ENCODE results near the gene CATSPER3. TPM values are rescaled to one million over a fixed set of nuclear protein-coding genes. Genes with fewer than 3 reads are reported as not detected.

Gene CATSPER3
- total and polyA plus RNA-seq, 3 donors from 2014 or later: 11.8 to 56.6 (median 21.7) TPM

- intact Hi-C loops (cut with DNase I; ENCODE audit: low total_unique reads): no loop called here
- Histone ChIP-seq H3K36me3 (ENCODE audit: low read depth, missing control alignments) (no peaks in the 10 kb centered on the region), H3K27me3 (no peaks in the 10 kb centered on the region), H3K4me3 (no peak overlapping the region), H3K27ac (no peak overlapping the region), H3K4me1 (no peaks in the 10 kb centered on the region), H3K9me3 (no peaks in the 10 kb centered on the region)
- TF ChIP-seq CTCF (IDR thresholded peaks at IDR 0.05) (no peak), POLR2A (IDR thresholded peaks at IDR 0.05) (no peak)
- no peak for DNase-seq
- 68 to 89% methylated on average over 3 to 6 of the region's 6 CpGs for WGBS, 2 donors
These were observed 84.9 kb downstream of the CATSPER3 start for GRCh38 chr5:135052511-135053145.

GRCh38 chr5:135053278-135053677 is 85.6 kb downstream of the CATSPER3 start:
- Histone ChIP-seq H3K9me3 (no peaks in the 10 kb centered on the region), H3K4me3 (no peak overlapping the region), H3K27me3 (no peaks in the 10 kb centered on the region), H3K4me1 (no peaks in the 10 kb centered on the region), H3K36me3 (ENCODE audit: low read depth, missing control alignments) (no peaks in the 10 kb centered on the region), H3K27ac (no peak overlapping the region)
- TF ChIP-seq CTCF (IDR thresholded peaks at IDR 0.05) (no peak), POLR2A (IDR thresholded peaks at IDR 0.05) (no peak)
- intact Hi-C loops (cut with DNase I; ENCODE audit: low total_unique reads): no loop called here
- DNase-seq: no peak
- WGBS, 2 donors: 85% methylated on average over 2 to 3 of the region's 3 CpGs

GRCh38 chr5:135053989-135054388 is 86.3 kb downstream of the CATSPER3 start:
- intact Hi-C loops (cut with DNase I; ENCODE audit: low total_unique reads): no loop called here
- H3K4me1 ChIP-seq: no peaks in the 10 kb centered on the region
- 51 to 75% methylated on average over 8 of the region's 8 CpGs for WGBS, 2 donors
- no peak for DNase-seq
- no peaks in the 10 kb centered on the region for H3K36me3 ChIP-seq (ENCODE audit: low read depth, missing control alignments)
- H3K27me3 ChIP-seq: no peaks in the 10 kb centered on the region
- no peak overlapping the region for H3K27ac ChIP-seq
- no peak overlapping the region for H3K4me3 ChIP-seq
- H3K9me3 ChIP-seq: no peaks in the 10 kb centered on the region
- no peak for TF ChIP-seq POLR2A (IDR thresholded peaks at IDR 0.05)
- TF ChIP-seq CTCF (IDR thresholded peaks at IDR 0.05): no peak

- Histone ChIP-seq H3K4me3 (no peak overlapping the region), H3K4me1 (no peaks in the 10 kb centered on the region), H3K27me3 (no peaks in the 10 kb centered on the region), H3K27ac (no peak overlapping the region), H3K36me3 (ENCODE audit: low read depth, missing control alignments) (no peaks in the 10 kb centered on the region), H3K9me3 (no peaks in the 10 kb centered on the region)
- TF ChIP-seq POLR2A (IDR thresholded peaks at IDR 0.05): no peak
- TF ChIP-seq CTCF (IDR thresholded peaks at IDR 0.05): no peak
- 61 to 85% methylated on average over 2 of the region's 2 CpGs for WGBS, 2 donors
- DNase-seq: no peak
- intact Hi-C loops (cut with DNase I; ENCODE audit: low total_unique reads): no loop called here
These were observed 86.8 kb downstream of the CATSPER3 start for GRCh38 chr5:135054546-135054945.

- H3K27me3 ChIP-seq: no peaks in the 10 kb centered on the region
- 42 to 61% methylated on average over 2 to 5 of the region's 5 CpGs for WGBS, 2 donors
- H3K27ac ChIP-seq: no peak overlapping the region
- no peak for DNase-seq
- H3K9me3 ChIP-seq: no peaks in the 10 kb centered on the region
- intact Hi-C loops (cut with DNase I; ENCODE audit: low total_unique reads): no loop called here
- no peaks in the 10 kb centered on the region for H3K36me3 ChIP-seq (ENCODE audit: low read depth, missing control alignments)
- H3K4me1 ChIP-seq: no peaks in the 10 kb centered on the region
- no peak for TF ChIP-seq CTCF (IDR thresholded peaks at IDR 0.05)
- no peak for TF ChIP-seq POLR2A (IDR thresholded peaks at IDR 0.05)
- no peak overlapping the region for H3K4me3 ChIP-seq
These were observed 87.7 kb downstream of the CATSPER3 start for GRCh38 chr5:135055396-135055795.
